ENCODE results near the gene EXOC6.

GRCh38 chr10:93039110-93039509 lies 190.8 kb downstream of the EXOC6 start:
- TF ChIP-seq CTCF (conservative IDR thresholded peaks at IDR 0.05; ENCODE audit: low read length) (no peak), EZH2phosphoT487 (IDR thresholded peaks at IDR 0.05; ENCODE audit: borderline replicate concordance, low read depth, low read length) (no peak)
